Smooth muscle cell (in vitro differentiated cells): ENCODE results near the gene PODXL2. TPM values are rescaled to one million over a fixed set of nuclear protein-coding genes. Genes with fewer than 3 reads are reported as not detected.

Experiments
- DNase-seq: peaks from one replicate; lab custom pipeline; 2025; ENCODE audit not compliant: unreplicated experiment; lab: John Stamatoyannopoulos, UW
- H2AFZ ChIP-seq: fragments of 200-600 bp; sonication (generic); 2 replicates; pipeline ENCODE4 v1.6.0; 2016; ENCODE audit warnings: antibody characterized with exemption, low read depth, mild to moderate bottlenecking
- H3F3A ChIP-seq: fragments of 200-600 bp; sonication (generic); 2 replicates; pipeline ENCODE4 v1.6.0; 2017; ENCODE audit warnings: antibody characterized with exemption, low read depth
- H3K27ac ChIP-seq: fragments of 200-600 bp; sonication (generic); 2 replicates; pipeline ENCODE4 v1.5.1; 2016; ENCODE audit warnings: low read depth, mild to moderate bottlenecking
- H3K27me3 ChIP-seq: fragments of 200-600 bp; sonication (generic); 2 replicates; pipeline ENCODE4 v1.6.1; 2016; ENCODE audit warnings: low read depth, mild to moderate bottlenecking
- H3K36me3 ChIP-seq: fragments of 200-600 bp; sonication (generic); 2 replicates; pipeline ENCODE4 v1.5.1; 2016; ENCODE audit warnings: low read depth
- H3K4me1 ChIP-seq: fragments of 200-600 bp; sonication (generic); 2 replicates; pipeline ENCODE4 v1.5.1; 2016; ENCODE audit warnings: low read depth
- H3K4me2 ChIP-seq: fragments of 200-600 bp; sonication (generic); 2 replicates; pipeline ENCODE4 v1.6.0; 2016; ENCODE audit warnings: mild to moderate bottlenecking
- H3K4me3 ChIP-seq: fragments of 200-600 bp; sonication (generic); 2 replicates; pipeline ENCODE4 v1.5.1; 2016; ENCODE audit warnings: mild to moderate bottlenecking
- H3K79me2 ChIP-seq: fragments of 200-600 bp; sonication (generic); 2 replicates; pipeline ENCODE4 v1.6.0; 2016; ENCODE audit warnings: low read depth, mild to moderate bottlenecking
- H3K9ac ChIP-seq: fragments of 200-600 bp; sonication (generic); 2 replicates; pipeline ENCODE4 v1.6.0; 2016; ENCODE audit warnings: low read depth
- H3K9me3 ChIP-seq: fragments of 200-600 bp; sonication (generic); replicated peaks from 2 replicates; pipeline ENCODE4 v1.5.1; 2016; ENCODE audit warnings: low read depth
- H4K20me1 ChIP-seq: fragments of 200-600 bp; sonication (generic); 2 replicates; pipeline ENCODE4 v1.6.0; 2016; ENCODE audit warnings: low read depth
- CTCF ChIP-seq: fragments of 200-600 bp; sonication (generic); IDR thresholded peaks from 2 replicates; pipeline ENCODE4 v1.5.1; 2017; ENCODE audit warnings: borderline replicate concordance, mild to moderate bottlenecking, antibody characterized with exemption; ENCODE audit not compliant: insufficient read depth, poor library complexity, severe bottlenecking
- WGBS: methylation state at CpG from one replicate; pipeline ENCODE4 v1.1.7; 2016; ENCODE audit warnings: low lambda C conversion rate; 5-methylcytosine and 5-hydroxymethylcytosine counted together
- polyA plus RNA-seq: library from polyadenylated mRNA; unstranded; fragments of >200 nt; fragmentation: Nextera tagmentation; extraction: Ambion mirVana; gene quantifications from 2 replicates; pipeline ENCODE4 v1.2.1, GENCODE V29; 2016
- total RNA-seq: library from RNA; depleted of rRNA; stranded (reverse); fragments of >200 nt; gene quantifications from 2 replicates; pipeline ENCODE4 v1.2.3, GENCODE V29; 2014

The PODXL2 gene
- total and polyA plus RNA-seq, 2 experiments from 2014 or later, result 4.1 to 9.7 TPM

DNA sequence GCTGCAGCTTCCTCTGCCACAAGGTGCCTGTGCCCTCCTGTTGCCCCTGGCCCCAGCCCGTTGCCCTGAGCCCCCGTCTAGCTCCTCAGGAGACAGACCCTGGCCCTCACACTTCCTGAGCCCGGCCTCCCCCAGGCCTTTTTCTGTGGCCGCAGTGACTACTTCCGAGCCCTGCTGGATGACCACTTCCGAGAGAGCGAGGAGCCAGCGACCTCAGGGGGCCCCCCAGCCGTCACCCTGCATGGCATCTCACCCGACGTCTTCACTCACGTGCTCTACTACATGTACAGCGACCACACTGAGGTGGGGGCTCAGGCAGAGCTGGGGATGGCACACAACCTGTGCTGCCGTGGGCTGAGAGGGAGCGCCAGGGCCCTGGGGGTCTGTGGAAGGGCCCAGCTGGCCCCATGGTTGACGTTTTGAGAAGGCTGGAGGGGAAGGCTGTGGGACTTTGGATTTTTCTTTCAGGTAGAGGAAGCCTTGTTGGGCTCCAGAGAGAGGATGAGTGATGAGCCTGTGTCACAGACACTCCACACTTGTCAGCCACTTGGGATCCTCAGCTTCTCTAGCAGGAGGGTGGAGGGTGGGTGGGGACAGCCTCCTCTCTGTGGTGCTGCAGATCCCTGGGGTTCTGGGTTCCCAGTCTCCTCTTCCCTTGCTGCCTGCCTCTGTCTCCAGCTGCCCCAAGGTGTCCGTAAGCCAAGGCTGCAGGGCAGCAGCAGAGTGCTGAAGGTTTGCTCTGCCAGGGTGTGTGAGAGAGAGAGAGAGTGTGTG lies 48.7 kb downstream of the PODXL2 start:
- no peaks in the 10 kb centered on the region for H3K36me3 ChIP-seq
- no peak overlapping the region for H3K27ac ChIP-seq
- H3K9ac ChIP-seq, result no peak overlapping the region
- no peak for TF ChIP-seq CTCF
- no peaks in the 10 kb centered on the region for H3K27me3 ChIP-seq
- no peak overlapping the region for H3K4me2 ChIP-seq
- H3K4me1 ChIP-seq, result no peaks in the 10 kb centered on the region
- 93% methylated on average over 17 of the region's 17 CpGs for WGBS
- H3F3A ChIP-seq, result no peaks in the 10 kb centered on the region
- H4K20me1 ChIP-seq, result no peaks in the 10 kb centered on the region
- H2AFZ ChIP-seq, result no peak overlapping the region
- no peak overlapping the region for H3K4me3 ChIP-seq
- H3K9me3 ChIP-seq, result no peaks in the 10 kb centered on the region
- no peaks in the 10 kb centered on the region for H3K79me2 ChIP-seq
- no peak for DNase-seq

DNA sequence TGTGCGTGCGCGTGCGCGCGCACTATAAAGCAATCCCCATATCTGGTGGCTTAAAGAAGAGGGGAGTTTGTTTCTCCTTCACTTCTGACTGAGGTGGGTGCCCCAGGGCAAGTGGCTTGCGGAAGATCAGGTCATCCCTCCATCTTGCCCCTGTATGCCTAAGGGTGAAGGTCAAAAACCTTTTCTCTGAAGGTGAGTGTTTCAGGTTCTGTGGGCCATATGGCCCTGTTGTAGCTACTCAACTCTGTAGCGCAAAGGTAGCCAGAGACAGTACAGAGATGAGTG lies 49.3 kb downstream of the PODXL2 start:
- H3K4me1 ChIP-seq, result no peaks in the 10 kb centered on the region
- WGBS, result 98% methylated on average over 8 of the region's 8 CpGs
- no peak overlapping the region for H3K4me3 ChIP-seq
- H3K9me3 ChIP-seq, result no peaks in the 10 kb centered on the region
- no peaks in the 10 kb centered on the region for H3K36me3 ChIP-seq
- no peaks in the 10 kb centered on the region for H3K79me2 ChIP-seq
- H3F3A ChIP-seq, result no peaks in the 10 kb centered on the region
- H3K9ac ChIP-seq, result no peak overlapping the region
- no peak for TF ChIP-seq CTCF
- H2AFZ ChIP-seq, result no peak overlapping the region
- no peak overlapping the region for H3K27ac ChIP-seq
- no peaks in the 10 kb centered on the region for H3K27me3 ChIP-seq
- DNase-seq, result no peak
- H3K4me2 ChIP-seq, result no peak overlapping the region
- H4K20me1 ChIP-seq, result no peaks in the 10 kb centered on the region

DNA sequence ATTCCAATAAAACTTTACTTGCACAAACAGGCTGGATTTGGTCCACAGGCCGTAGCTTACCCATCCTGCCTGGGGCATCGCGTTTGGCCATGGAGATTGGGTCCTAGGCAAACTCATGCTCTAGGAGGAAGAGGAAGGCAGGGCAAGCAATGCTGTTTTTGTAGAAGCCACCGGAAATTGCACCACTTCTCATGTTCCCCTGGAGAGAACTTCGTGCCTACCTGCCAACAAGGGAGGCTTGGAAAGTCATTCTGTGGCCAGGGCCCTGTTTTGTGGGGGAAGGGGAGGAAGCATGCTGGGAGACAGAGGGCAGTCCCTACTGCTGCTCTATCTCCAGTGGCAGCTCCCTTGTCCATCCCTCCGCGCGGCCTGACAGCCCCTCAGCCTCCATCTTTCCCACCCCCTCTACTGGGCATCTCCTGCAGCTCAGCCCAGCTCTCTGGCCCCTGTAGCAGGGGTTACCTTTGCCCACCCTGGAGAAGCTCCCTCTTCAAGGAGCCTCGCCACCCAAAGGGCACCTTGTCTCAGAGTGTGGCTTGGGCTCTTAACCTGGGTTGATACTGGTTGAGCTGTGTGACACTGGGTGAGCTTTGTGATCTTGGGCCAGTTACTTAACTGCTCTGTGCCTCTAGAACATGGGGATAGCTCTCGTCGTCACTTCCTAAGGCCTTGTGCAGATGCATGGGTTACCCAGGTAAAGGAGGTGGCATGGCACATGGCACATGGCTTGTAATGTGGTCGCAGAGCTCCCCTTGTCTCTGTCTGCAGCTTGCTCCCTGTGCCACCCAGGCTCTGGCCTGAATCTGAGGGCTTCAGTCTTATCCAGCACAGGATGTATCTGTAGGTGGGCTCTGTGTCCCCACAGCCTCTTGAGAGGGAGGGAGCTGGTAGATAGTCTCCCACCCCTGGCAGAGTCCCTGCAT lies 49.9 kb downstream of the PODXL2 start:
- WGBS, result 94% methylated on average over 12 of the region's 12 CpGs
- Histone ChIP-seq H3K4me2 (no peak overlapping the region), H3K9me3 (no peaks in the 10 kb centered on the region), H3K4me3 (no peak overlapping the region), H3K36me3 (no peaks in the 10 kb centered on the region), H3K27me3 (no peaks in the 10 kb centered on the region), H3K9ac (no peak overlapping the region), H3K27ac (no peak overlapping the region), H2AFZ (no peak overlapping the region), H4K20me1 (no peaks in the 10 kb centered on the region), H3F3A (no peaks in the 10 kb centered on the region), H3K4me1 (no peaks in the 10 kb centered on the region), H3K79me2 (no peaks in the 10 kb centered on the region)
- no peak for DNase-seq
- no peak for TF ChIP-seq CTCF
